Hematopoietic multipotent progenitor cell treated with erythropoietin and hydrocortisone succinate and interleukin-3 and kit ligand, for 4 days (in vitro differentiated cells): ENCODE measurements around the gene SPDYE6.
"Not testable (repeated sequence)": the region's sequence is repeated elsewhere in the genome, so short reads cannot be mapped to it uniquely, and the experiment has no call there.

ENCODE experiments used
- DNase-seq: peaks from one replicate; pipeline ENCODE4 v3.0.0-alpha.2; 2015

SPDYE6 gene, protein sequence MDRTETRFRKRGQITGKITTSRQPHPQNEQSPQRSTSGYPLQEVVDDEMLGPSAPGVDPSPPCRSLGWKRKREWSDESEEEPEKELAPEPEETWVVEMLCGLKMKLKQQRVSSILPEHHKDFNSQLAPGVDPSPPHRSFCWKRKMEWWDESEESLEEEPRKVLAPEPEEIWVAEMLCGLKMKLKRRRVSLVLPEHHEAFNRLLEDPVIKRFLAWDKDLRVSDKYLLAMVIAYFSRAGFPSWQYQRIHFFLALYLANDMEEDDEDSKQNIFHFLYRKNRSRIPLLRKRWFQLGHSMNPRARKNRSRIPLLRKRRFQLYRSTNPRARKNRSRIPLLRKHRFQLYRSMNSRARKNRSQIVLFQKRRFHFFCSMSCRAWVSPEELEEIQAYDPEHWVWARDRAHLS

DNA sequence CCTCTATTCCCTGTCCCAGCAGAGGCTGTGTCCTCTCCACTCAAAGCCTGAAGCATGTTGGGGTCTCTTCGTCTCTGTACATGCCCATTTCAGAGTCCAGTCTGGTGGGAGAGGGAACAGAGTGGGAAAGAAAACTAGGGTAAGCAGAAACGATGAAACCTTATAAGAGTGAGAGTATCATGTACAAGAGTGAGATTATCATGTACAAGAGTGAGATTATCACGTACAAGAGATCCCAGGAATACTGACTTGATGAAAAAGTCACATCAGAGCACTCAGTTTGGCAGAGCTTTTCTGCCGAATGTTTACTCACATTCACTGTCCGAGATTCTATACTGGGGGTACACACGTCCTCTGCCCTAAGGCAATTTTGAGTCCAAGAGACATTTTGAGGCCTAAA is at the start of gene SPDYE6:
TSS of gene SPDYE6 (minus strand) at position 101 of the 400 bp plus-strand sequence. CDS start 421 bp downstream, outside the sequence.
- DNase-seq = not testable (repeated sequence)

DNA sequence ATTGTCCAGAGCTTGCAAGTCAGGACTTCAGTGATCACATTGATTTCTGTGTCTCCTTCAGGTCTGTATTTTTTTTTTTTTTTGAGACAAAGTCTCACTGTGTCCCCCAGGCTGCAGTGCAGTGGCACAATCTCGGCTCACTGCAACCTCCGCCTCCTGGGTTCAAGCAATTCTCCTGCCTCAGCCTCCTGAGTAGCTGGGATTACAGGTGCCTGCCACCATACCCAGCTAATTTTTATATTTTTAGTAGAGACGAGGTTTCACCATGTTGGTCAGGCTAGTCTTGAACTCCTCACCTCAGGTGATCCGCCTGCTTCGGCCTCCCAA is 48.6 kb upstream of the SPDYE6 start:
- not testable (repeated sequence) for DNase-seq

- DNase-seq = peak; percentile 89
Measured at GRCh38 chr7:102404005-102404861, 48.0 kb upstream of the SPDYE6 start.

DNA sequence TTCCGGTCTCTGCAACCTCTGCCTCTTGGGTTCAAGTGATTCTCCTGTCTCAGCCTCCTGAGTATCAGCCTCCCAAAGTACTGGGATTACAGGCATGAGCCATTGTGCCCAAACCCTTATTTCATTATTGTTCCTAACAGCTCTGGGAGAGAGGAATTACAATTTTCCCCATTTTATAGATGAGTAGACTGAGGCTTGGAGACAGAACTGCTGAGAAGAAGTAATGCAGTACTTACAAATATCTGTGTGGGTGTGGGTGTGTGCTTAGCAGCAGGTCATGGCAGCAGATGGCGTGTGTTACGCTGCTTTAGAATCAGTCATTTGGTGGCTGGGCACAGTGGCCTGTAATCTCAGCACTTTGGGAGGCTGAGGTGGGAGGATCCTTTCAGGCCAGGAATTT is 47.3 kb upstream of the SPDYE6 start:
- DNase-seq = no peak

- DNase-seq = no peak
Measured at GRCh38 chr7:102400360-102400759, 44.1 kb upstream of the SPDYE6 start.

DNA sequence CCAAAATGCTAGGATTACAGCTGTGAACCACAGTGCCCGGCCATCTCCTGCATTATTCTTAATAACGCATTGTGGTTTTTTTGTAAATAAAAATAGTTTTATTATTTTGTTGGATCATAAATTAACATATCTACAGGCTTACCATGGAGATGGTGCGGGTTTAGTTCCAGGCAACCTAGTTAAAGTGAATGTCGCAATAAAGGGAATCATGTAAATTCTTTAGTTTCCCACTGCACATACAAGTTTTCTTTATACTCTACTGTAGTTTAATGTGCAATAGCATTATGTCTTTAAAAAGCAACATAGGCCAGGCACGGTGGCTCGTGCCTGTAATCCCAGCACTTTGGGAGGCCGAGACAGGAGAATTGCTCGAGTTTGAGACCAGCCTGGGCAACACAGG is 42.3 kb upstream of the SPDYE6 start:
- DNase-seq = no peak

DNA sequence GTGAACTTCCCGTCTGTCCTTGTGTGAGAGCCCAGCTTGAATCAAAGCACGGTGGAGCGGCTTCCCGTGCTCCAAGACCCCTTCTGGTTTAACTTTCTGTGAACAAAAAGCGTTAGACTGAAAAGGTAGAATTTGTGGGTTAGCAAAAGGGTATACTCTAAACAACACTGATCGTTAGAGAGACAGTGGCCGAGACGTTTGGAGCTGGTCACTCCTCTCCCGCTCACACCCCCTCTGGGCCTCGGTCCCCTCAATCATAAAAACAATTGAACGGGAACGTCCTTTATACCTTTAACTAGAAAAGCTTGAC is 40.4 kb upstream of the SPDYE6 start:
- DNase-seq = no peak

DNA sequence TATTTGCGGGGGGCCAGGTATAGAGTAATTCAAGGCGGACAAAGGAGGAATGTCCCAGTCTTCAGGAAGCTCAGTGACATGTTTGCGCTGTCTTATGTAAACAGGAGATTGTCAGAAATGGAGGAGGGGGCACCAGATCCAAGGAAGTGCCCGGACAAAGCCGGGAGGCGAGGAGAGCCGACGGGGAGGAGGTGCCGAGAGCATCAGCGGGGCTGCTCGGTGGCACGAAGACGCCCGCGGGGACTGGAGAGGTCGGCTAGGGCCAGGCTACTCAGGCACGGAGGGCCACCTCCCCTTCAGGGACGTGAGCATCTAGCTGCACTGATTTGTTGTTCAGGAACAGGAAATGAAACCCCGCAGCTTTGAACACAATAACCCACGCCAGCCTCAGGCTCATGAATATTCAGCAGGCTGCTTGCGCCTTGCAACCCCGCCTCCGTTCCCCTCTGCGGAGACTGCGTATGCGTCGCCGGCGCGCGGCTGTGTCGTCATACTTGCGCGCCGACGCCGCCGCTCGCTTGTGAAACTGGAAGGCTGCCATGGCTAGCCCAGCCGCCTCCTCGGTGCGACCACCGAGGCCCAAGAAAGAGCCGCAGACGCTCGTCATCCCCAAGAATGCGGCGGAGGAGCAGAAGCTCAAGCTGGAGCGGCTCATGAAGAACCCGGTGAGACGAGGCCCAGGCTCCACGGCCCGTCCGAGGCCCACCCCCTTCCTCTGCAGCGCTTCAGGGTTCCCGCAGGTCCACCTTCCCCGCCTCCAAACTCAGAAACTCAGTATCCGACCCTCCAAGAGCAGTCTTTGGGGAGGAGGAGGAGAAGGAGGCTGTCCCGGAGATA is 39.8 kb upstream of the SPDYE6 start, which contains the start of gene PRKRIP1:
TSS of gene PRKRIP1 (plus strand) at position 491 of the 837 bp plus-strand sequence. CDS start at position 540, 49 bp downstream.
- DNase-seq = peak; percentile 93

DNA sequence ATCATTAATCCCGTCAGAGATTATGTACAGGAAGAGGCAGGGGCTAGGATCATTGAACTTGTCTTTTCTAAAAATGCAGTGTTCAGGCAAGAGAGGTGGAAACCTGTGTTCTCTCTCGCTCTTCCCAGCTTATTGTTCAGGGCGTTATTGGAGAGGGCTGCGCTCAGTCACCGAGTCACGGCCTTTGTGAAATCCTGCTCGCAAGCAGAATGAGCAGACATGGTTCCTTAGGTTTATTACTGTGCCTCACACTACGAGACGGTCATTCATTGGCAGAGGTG is 39.3 kb upstream of the SPDYE6 start:
- no peak for DNase-seq

DNA sequence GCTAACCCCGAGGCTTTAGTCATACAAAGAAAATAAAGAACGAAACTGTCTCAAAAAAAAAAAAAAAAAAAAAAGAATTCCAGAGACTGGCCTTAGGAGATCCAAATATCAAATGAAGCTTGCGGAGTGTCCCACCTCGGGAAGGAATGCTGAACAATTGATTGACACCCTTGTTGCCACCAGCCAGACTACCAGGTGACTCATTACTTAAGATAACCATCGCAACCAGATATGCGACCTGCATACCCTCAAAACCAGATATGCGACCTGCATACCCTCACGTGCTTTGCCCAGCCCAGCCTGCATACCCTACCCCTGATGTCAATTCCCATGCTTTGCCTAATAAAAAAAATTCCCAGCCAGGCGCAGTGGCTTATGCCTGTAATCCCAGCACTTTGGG is 37.2 kb upstream of the SPDYE6 start:
- DNase-seq = no peak

GRCh38 chr7:102392330-102392729 is 36.1 kb upstream of the SPDYE6 start:
- no peak for DNase-seq

DNA sequence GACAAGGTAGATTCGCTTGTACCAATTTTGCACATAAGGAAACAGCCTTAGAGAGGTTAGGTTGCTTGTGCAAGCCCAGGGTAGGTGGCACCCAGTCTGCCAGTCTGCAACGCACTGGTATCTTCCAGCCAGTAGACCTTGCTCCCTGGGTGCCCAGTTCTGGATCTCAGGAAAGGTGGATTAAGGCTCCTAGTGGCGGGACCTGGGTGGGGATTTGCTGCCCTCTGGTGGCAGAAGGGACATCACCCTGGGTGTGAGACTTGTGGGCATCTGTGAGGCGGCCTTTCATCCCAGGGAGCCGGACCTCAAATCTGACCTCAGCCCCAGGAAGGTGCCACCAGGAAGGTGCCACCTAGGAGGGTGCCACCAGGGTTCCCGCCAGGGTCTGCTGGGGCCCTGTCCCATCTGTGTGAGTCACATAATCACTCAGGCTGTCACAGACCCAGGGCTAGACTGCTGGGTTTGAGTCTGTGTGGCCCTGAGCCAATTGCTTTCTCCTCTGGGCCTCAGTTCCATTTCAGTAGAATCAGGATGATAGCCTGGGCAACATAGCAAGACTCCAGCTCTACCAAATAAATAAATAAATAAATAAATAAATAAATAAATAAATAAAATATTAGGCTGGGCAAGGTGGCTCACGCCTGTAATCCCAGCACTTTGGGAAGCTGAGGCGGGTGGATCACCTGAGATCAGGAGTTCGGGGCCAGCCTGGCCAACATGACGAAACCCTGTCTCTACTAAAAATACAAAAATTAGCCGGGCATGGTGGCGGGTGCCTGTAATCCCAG is 34.6 kb upstream of the SPDYE6 start:
- peak; percentile 80 for DNase-seq

- no peak for DNase-seq
Measured at GRCh38 chr7:102389810-102390209, 33.6 kb upstream of the SPDYE6 start.

GRCh38 chr7:102387064-102387463 is 30.8 kb upstream of the SPDYE6 start:
- no peak for DNase-seq

DNA sequence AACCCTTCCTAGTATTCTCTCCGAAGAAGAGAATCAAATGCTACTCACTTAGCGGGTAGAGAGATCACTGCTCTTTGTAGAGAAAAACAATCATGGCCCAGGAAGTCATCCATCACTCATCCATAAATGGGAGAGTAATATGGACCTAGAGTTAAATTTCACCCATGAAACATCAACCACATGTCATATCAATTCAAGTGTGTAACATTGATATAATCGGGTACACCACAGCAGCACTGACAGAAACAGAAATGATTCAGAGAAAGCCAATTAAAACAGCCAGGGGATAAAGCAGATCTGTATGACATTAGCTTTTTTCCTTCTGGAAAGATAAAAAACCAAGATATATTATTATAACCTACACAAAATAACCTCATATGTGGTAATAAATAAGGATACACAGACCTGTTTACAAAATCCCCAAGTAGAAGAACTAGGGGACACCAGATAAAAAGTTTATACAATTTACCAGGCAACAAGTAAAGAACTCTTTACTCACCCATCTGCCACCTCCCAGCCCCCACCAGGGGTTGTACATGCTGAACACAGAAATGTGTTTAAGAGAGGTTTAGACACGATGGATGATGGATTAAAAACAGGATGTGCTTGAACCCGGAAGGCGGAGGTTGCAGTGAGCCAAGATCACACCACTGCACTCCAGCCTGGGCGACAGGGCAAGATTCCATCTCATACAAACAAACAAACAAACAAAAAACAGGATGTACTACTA is 25.6 kb upstream of the SPDYE6 start:
- not testable (repeated sequence) for DNase-seq

GRCh38 chr7:102380837-102381236 is 24.6 kb upstream of the SPDYE6 start:
- not testable (repeated sequence) for DNase-seq

DNA sequence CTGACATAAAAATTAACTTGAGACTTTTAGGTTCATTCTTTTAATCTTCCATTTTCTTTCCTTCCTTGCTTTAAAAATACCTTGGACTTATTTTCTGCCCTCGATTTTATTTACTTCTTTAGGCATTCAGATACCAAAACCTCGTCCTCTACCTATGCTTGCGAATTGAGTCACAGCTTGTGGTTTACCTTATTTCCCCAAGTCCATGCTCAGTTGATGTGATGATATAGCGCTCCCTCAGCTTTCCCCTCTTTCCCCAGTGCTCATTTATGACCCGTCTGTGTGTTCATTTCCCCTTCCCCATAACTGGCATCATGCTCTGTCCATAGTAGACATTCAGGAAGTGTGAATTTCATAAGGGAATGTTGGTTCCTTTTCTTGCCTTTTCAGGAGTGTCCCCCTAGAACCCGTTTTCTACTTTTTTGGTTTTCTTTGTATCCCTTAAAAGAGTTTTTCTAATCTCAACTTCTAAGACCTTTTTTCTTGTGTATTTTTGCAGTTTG is 20.8 kb upstream of the SPDYE6 start:
- DNase-seq = no peak

DNA sequence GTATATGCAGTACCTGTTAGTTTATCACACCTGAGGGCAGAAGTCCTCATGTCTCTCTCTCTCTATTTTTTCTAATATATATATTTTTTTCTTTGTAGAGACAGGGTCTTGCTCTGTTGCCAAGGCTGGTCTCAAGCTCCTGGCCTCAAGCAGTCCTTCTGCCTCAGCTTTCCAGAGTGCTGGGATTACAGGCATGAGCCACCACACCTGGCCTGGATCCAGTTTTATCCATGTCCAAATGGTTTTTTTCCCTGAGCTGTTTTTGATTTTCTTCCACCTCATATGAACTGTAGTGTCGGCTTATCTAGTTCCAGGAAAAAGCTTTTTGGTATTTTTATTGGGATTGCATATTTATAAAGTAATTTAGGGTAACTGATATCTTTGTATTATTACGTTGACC is 16.6 kb upstream of the SPDYE6 start:
- not testable (repeated sequence) for DNase-seq

DNA sequence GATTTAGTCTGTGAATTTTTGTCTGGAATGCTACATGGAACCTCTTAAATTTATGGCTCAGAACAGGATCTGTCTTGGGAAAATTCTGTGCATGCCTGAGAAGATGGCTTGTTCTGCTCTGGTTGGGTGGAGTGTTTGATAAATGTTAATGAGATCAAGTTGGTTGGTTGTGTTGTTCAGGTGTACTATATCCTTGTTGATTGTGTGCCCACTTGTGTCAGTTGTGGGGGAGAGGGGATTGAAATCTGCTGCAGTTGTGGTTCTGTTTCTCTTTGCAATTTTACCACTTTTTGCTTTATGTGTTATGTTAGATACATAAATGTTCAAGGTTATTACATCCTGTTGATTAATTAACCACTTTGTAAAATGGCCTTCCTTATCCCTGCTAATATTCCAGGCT is 13.8 kb upstream of the SPDYE6 start:
- not testable (repeated sequence) for DNase-seq

DNA sequence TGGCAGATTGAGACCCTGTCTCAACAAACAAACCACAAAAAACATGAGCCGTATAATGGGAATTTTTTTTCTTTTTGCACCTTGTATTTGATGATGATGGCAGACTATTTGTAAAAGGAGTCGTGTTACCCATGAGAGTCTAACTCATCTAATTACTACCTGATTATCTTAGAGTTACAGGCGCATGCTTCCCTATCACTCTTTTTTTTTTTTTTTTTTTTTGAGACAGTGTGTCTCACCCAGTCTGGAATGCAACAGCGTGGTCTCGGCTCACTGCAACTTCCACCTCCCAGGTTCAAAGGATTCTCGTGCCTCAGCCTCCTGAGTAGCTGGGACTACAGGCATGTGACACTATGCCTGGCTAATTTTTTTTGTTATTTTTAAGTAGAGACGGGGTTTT is 9.1 kb upstream of the SPDYE6 start:
- not testable (repeated sequence) for DNase-seq

DNA sequence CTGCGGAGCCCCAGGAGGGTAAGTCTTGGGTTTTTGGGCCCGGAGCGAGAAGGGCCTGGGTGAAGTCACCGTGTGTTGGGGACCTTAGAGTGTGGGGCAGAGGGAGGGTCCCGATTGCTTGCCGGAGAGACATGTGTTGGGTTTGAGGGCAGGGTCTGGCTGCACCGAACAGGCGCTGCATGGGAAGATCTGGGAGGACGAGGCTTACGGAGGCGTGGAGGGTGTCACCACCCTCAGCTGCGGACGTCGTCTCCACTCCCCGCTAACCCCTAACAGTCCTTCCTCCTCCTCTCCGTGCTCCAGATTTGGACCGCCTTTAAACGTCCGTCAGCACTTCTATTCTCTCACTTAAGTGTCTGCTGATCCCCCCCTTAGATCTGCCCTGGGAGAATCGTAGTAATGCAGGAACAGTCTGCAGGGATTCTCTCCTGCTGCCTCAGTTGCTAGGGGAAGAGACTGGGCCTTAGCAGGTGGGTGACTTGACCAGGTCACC is 8.2 kb upstream of the SPDYE6 start:
- peak; percentile 25 for DNase-seq
